HG02678 (cell line): ENCODE data around the gene DYNC1I2.
"Not testable (repeated sequence)": the region's sequence is repeated elsewhere in the genome, so short reads cannot be mapped to it uniquely, and the experiment has no call there.

Experiments
- ATAC-seq: cut with Tn5 transposase; IDR thresholded peaks from one replicate; pipeline ENCODE4 v1.9.1; 2021; ENCODE audit warnings: mild to moderate bottlenecking, moderate library complexity; ENCODE audit not compliant: unreplicated experiment

The DYNC1I2 gene

DNA sequence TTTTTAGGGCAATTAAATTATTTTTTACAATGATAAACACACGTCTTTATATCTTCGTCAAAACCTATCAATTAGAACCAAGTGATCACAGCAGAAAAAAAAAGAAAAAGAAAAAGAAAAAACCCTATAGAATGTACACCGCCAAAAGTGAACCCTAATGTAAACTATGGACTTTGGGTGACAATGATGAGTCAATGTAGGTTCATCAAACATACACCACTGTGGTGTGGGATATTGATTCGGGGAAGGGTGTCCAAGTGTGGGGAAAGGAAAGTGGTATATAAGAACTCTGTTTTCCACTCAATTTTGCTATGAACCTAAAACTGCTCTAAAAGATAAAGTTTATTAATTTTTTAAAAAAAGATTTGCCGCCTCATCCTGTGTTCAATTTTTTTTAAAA is 85.1 kb downstream of the DYNC1I2 start:
- no peak for ATAC-seq

DNA sequence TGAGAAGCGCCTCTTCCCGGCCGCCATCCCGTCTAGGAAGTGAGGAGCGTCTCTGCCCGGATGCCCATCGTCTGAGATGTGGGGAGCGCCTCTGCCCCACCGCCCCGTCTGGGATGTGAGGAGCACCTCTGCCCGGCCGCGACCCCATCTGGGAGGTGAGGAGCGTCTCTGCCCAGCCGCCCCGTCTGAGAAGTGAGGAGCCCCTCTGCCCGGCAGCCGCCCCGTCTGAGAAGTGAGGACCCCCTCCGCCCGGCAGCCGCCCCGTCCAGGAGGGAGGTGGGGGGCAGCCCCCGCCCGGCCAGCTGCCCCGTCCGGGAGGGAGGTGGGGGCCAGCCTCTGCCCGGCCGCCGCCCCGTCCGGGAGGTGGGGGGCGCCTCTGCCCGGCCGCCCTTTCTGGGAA is 87.3 kb downstream of the DYNC1I2 start:
- ATAC-seq, result not testable (repeated sequence)

DNA sequence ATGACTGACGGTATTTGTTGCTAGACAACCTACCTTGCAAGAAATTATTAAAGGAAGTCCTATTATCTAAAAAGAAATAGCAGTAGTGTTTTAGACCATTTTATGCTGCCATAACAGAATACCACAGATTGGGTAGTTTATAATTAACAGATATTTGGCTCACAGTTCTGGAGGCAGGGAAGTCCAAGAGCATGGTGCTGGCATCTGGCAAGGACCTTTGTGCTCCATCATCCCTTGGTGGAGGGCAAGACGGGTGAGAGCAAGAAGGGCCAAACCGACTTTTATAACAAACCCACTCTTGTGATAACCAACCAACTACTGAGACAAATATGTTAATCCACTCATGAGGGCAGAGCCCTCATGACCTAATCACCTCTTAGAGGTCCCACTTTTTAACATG is 91.2 kb downstream of the DYNC1I2 start:
- ATAC-seq, result no peak

DNA sequence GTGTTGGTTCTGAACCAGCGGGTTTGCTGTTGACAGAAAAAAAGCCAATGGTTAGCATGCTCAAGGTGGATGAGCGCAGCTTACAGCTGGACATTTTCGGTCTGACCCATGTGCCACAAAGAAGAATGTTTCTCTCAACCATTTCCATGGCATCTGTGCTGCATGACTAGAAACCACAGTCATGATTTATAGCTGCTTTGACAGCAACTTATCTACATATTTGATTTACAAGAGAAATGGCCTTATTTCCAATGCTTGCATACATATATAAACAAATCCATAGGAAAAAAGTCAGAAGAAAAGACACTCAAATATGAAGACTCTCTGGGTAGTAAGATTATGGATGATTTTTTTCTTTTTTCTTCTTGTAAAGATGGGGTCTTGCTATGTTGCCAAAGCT is 98.2 kb downstream of the DYNC1I2 start:
- ATAC-seq, result no peak

DNA sequence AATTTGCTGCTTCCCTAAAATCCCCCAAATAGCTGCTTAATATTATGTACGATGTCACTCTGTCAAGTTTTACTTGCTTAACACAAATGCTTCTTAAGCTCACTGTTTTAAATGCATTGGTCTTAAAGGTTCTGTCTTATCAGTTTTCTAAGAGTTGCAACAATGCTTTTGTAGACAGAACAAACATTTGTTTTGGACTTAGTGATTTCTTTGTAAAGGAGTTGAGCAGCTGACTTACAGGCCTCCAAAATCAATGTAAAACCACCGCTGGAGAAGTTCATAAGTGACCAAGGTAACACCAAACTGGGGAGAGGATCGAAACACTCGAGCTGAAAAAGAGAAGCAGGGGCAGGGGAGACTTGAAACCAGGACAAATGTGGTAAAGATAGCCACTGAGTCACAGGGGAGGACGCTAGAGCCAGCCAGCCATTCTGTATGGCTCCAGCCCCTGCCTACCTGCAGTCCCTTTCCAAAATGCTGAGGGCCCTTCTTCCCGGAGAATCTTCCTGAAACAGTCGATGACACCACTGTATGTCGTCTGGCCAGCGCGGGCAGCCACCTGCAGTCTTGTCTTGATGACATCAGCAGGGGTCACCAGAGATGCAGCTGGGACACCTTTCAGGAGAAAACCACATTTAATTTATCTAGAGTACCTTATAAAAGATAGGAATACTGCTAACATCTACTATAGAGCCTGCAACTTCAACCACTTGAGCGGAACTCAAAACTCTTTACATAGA is 100.2 kb downstream of the DYNC1I2 start:
- no peak for ATAC-seq

DNA sequence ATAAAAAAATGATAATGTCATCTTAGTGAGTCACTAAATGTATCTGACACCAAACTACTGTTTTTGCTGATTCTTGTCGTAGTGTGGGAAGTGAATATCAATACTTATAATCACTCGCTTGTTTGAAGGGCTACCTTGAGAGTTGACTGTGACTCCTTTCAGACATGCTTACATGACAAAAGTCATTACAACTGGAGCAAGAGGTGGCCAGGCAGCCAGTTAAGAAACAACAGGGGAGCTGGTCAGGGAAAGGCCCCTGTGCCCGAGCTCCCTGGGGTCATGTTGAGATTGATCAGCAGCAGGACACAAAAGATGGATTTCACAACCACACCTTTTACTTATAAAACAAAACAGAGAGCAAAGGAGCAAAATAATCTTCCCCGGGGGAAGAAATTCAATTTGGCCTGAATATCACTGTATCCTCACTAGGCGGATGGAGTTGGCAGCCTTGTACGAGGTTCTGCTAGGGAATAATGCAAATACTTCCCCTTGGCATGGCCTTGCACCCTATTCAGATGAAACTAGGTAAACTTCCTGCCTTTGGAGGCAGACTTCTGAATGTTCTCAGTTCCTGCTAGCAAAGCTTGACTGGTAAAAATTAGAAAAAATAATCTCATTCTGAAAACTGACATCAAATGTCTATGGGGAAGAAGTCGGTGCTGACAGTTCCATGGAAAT is 101.2 kb downstream of the DYNC1I2 start:
- ATAC-seq, result no peak

DNA sequence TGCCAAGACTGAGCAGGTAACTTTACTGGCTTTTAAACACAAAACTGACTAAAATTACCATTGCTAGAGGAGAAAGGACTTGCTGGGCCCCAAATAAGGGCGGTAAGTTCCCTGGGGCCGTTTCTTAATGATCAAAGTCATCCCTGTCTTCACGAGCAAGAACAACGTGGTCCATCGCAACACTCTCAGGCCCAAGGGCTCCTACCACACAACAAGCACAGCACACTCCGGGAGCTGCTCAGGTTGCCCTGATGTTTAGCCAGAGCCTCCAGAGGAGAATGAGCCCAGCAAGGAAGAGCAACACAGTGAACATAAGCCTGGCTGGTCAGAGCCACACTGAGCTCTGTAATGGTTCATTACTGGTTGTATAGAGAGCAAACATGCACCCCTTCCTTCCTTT is 102.7 kb downstream of the DYNC1I2 start:
- no peak for ATAC-seq

DNA sequence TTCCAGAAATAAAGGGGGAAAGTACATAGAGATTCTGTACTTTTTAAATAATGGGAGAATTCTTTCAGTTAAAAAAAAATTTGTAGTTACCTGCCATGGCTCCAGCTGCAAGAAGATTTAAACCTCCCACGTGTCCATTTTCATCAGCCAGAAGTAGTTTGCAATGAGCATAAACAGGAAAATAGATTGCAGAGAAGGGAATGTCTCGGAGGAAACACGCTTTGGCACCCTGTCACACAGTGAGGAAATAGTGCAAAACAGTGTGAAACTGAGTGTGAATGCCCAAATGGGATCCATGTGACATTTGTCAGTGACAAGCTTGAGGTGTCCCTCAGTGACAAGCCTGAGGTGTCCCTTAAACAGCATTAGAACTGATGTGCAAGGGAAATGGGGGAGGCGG is 104.1 kb downstream of the DYNC1I2 start:
- ATAC-seq, result no peak

DNA sequence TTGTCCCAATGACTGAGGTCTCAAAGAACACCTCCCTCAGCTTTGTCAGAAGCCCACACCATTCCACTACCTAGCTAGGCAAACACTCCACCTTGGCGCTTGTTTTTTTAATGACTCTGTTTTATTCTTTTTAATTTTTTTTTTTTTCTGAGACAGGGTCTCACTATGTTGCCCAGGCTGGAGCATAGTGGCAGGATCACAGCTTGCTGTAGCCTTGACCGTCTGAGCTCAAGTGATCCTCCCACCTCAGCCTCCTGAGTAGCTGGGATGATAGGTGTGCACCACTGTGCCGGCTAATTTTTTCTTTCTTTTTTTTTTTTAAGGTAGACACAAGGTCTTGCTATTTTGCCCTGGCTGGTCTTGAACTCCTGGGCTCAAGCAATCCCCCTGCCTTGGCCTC is 104.9 kb downstream of the DYNC1I2 start:
- ATAC-seq, result no peak

DNA sequence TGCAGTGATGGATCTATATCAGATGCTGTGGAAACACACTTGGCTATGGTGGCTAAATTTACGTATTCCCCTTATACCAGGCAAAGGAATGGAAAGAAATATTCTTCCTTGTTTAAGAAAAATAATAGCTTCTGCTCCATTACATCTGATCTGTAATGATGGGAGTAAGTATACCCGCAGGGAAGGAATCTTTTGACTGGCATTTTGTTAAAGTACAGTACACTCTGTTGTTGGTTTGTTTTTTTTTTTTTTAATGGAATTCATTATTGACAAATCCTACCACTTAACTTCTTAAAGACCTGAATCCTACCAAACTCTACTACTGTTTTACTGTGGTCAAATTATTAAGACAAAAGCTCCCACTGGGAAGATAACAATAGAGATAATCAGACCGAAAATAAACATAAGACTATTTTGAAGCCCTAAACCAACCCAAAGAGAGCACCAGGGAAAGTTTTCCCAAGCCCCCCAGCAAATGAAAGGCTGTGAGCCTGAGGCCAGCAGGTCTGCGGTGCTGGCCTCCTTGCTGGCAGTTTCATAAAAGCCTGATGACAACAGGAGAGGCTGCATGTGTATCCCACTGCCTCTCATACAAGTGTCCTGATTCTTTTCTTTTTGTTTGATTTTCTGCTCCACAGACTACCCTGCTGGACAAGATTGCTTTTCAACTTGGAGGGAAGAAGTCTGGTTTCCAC is 105.8 kb downstream of the DYNC1I2 start:
- ATAC-seq, result no peak

DNA sequence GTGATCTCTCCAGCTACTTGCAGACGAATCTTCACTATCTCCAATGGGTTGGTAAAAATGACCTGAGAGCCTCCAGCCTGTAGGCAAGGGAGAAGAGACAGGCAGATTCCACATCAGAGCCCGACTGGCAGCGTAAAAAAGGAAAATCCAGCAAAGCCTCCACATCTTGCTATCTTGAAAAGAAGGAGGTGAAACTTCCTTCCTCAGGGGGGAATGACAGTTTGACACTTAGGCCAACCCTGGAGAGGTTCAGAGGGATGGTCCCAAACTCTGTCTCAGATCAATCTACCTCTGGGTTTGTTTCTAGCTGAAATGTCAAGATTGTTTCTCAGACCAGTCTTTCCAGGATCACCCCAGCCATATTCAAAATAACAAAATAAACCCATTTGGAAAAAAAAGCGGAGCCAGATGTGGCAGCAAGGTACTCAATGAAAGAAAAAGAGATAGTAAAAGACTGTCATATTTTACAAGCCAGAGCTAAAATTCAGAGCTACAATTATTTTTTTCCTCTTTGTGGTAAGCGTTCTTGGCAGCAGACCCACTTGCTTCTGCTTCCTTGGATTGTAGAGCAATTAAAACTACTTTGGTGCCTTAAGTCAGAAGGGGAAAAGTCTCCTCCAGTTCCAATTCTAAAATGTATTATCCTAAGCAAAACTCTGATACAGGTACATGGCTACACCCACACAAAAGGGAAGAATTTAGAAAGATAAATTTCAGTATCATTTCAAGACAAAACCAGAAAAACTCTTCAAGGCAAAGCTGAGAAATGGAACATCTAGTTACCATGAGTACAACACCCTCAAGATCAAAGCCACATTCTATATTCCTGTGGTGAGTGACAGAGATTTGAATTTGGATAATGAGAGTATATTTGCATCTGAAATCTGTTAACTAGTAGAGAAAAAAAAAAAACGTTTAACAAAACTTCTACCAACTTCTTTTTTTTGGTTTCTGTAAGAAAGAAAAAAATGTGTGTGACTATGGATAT is 106.7 kb downstream of the DYNC1I2 start:
- no peak for ATAC-seq

DNA sequence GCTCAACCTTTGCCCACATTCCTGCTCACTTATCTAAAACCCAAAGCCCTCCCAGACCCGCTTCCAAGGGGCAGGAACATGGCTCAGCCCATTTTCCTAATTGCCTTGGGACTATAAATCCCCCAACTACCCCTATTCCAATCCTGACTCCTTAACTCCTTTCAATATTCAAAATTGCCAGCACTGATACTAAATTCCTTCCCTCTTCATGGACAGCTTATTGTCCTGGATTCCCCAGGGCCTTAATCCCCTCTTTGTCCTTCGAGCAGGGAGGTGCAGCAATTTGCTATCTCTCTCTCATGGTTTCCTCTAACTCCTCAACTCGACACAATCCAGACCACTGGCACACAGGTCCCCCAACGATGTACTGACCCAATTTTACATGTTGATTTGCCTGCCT is 107.6 kb downstream of the DYNC1I2 start:
- no peak for ATAC-seq
